HL-60/S4 treated with phorbol 12-myristate 13-acetate at 8.2 ng/mL for 4 days and 3 days (cell line): Measurements from ENCODE around the gene C1QTNF1.

Experiments used
- in situ Hi-C: fragments of 300-500 bp; cut with MboI; formaldehyde crosslinking; loops from 2 replicates; pipeline ENCODE4 v1.15.0; 2022; ENCODE audit warnings: low sequenced_read_pairs

Gene C1QTNF1

DNA sequence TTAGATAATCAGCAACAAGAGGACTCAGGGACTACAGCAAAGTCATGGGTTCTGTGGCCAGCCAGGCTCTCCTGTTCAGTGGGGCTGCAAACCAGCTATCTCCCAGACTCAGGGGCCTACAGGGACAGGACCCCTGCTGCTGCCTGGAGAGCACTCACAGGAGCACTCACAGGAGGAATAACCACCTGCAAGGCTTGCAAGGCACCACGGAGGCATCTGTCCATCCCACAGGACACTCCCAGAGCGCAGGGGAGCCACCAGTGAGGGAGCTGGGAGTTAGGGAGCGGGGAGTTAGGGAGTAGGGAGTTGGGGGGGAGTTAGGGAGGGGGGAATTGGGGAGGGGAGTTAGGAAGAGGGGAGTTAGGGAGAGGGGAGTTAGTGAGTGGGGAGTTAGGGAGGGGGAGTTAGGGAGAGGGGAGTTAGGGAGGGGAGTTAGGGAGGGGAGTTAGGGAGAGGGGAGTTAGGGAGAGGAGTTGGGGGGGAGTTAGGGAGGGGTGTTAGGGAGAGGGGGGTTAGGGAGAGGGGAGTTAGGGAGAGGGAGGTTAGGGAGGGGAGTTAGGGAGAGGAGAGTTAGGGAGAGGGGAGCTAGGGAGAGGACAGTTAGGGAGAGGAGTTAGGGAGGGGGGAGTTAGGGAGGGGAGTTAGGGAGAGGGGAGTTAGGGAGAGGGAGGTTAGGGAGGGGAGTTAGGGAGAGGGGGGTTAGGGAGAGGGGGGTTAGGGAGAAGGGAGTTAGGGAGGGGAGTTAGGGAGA lies 20.1 kb upstream of the C1QTNF1 start:
- in situ Hi-C loops = loop anchor here (25.0 kb wide), 1 partner anchor 517 kb away; no protein-coding TSS in a partner anchor

DNA sequence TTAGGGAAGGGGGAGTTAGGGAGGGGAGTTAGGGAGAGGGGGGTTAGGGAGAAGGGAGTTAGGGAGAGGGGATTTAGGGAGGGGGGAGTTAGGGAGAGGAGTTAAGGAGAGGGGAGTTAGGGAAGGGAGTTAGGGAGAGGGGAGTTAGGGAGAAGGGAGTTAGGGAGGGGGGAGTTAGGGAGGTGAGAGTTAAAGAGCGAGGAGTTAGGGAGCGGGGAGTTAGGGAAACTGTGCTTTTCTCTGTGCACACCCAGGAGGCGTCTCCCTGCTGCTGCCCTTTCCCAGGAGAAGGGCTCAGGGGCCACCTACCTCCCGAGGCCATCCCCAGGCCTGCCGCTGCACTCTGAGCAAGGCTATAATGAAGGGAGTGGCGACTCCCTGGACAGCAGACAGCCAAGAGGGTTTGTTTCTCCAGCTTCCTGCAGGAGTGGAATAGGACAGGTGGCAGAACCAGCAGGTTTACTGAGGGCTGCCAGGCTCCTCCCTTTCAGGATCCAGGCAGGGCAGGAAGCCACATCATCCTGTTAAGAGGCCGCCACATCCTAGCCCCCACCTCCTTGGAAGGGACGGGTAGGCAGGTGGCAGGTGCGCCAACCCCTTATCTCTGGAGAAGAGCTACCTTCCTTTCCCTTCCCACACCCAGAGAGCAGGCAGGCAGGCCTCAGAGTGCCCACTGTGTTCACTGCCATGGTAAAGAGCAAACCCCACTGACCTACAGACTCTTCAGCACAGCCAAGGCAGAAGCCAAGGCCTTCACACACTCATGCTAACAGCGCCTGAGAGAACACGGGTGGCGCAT lies 18.7 kb upstream of the C1QTNF1 start:
- in situ Hi-C loops = loop anchor here (25.0 kb wide), 1 partner anchor 518 kb away; no protein-coding TSS in a partner anchor

DNA sequence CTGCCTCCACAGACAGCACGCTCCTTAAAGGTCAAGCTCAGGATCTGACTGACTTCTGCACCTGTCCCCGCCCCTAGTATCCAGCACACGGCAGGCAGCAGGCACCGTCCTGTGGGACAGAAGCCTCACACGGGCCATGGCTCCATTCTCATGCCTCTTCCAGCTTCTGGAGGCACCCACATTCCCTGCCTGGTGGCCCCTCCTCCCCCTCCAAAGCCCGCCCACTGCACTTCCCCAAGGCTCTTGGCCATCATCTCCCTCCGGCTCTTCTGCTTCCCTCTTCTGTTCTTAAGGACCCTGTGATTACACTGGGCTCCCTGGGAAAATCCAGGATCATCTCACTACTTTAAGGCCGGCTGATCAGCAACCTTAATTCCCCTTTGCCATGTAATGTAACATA lies 17.9 kb upstream of the C1QTNF1 start:
- in situ Hi-C loops = loop anchor here (25.0 kb wide), 1 partner anchor 519 kb away; no protein-coding TSS in a partner anchor

DNA sequence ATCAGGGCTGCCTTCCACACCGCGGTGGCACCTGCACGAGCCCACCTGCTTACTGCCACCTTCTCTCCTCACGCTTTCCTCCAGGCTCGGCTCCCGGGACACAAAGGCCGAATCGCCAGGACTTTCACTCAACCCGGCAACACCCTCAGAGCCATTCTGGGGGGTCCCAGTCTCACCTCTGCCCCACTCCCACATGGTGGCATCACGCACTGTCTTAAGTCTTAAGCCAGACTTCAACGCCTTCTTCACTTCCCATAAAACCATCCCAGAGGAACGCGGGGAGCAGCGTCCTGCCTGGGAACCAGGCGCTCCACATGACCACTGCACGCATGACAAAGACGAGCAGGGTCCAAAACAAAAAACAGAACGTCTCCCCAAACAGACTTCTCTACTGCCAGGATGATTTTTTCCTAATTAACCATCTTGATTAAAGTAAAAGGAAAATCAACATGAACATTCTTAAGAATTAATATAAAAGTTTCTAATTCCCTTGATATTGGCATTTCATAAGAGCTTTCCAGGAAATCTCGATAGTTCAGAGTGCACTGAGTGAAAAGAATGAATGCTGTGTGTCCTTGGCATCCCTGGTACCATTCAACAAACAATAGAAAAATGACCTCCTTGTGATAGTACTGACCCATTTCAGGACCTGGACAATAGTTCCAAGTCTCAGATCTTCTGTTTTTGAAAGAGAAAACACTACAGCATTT lies 17.0 kb upstream of the C1QTNF1 start:
- in situ Hi-C loops = loop anchor here (25.0 kb wide), 1 partner anchor 520 kb away; no protein-coding TSS in a partner anchor

- in situ Hi-C loops = loop anchor here (25.0 kb wide), 1 partner anchor 520 kb away; no protein-coding TSS in a partner anchor
Observed at GRCh38 chr17:79007504-79008381, 16.2 kb upstream of the C1QTNF1 start.

DNA sequence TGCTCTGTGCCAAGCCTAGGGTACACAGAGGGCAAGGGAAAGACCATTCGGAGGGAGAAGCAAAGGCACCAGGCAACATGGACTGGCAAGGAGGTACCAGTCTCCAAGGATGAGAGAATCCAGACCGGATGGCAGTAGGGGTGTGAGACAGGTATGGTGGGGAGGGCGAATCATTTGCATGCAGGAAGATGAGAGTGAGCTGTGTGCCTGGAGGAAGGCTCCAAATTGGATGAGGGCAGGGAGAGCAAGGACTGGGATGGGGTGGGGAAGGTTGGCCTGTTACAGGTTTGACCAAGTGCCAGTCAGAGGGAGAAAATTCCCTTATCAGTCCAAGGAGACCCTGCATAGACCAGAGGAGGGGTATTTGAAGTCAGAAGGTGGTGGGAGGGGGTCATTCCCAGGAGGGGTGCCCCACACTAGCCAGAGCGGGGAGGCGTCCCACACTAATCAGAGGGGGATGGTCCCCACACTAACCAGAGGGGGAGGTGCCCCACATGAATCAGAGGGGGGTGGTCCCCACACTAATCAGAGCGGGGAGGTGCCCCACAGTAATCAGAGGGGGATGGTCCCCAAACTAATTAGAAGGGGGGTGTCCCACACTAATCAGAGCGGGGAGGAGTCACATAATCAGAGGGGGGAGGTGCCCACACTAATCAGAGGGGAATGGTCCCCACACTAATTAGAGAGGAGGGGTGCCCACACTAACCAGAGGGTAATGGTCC lies 15.1 kb upstream of the C1QTNF1 start:
- in situ Hi-C loops = loop anchor here (25.0 kb wide), 1 partner anchor 522 kb away; no protein-coding TSS in a partner anchor

- in situ Hi-C loops = loop anchor here (25.0 kb wide), 1 partner anchor 522 kb away; no protein-coding TSS in a partner anchor
Observed at GRCh38 chr17:79009397-79010303, 14.3 kb upstream of the C1QTNF1 start, which contains the start of gene CANT1. Gene CANT1, minus strand, starts transcription at chr17:79009764. Its CDS starts 12,142 bp downstream, at chr17:78997622.

GRCh38 chr17:79010304-79010646 lies 13.7 kb upstream of the C1QTNF1 start:
- in situ Hi-C loops = loop anchor here (25.0 kb wide), 1 partner anchor 523 kb away; no protein-coding TSS in a partner anchor

DNA sequence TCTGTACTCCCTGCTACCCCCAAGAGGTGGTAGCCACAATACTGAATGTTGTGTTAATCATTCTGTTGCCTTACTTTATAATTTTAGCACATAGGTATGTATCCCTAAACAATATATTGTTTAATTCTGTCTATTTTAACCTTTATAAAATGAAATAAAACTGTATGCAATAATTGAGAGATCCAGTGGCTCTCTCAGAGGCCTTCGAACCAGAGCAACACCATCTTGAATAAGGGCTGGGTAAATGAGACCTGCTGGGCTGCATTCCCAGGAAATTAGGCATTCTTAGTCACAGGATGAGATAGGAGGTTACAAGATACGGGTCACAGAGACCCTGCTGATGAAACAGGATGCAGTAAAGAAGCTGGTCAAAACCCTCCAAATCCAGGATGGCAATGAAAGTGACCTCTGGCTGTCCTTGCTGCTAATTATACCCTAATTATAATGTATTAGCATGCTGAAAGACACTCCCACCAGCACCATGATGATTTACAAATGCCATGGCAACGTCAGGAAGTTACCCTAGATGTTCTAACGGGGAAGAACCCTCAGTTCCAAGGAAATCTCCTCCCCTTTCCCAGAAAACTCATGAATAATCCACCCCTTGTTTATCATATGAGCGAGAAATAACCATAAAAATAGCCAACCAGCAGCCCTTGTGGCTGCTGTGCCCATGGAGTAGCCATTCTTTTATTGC lies 12.4 kb upstream of the C1QTNF1 start:
- in situ Hi-C loops = loop anchor here (25.0 kb wide), 1 partner anchor 524 kb away; no protein-coding TSS in a partner anchor

GRCh38 chr17:79012563-79013134 lies 11.3 kb upstream of the C1QTNF1 start:
- in situ Hi-C loops = loop anchor here (25.0 kb wide), 1 partner anchor 525 kb away; no protein-coding TSS in a partner anchor

- in situ Hi-C loops = loop anchor here (25.0 kb wide), 1 partner anchor 527 kb away; no protein-coding TSS in a partner anchor
Observed at GRCh38 chr17:79014158-79014758, 9.7 kb upstream of the C1QTNF1 start.

- in situ Hi-C loops = loop anchor here (25.0 kb wide), 1 partner anchor 530 kb away; no protein-coding TSS in a partner anchor
Observed at GRCh38 chr17:79017546-79018369, 6.2 kb upstream of the C1QTNF1 start.

DNA sequence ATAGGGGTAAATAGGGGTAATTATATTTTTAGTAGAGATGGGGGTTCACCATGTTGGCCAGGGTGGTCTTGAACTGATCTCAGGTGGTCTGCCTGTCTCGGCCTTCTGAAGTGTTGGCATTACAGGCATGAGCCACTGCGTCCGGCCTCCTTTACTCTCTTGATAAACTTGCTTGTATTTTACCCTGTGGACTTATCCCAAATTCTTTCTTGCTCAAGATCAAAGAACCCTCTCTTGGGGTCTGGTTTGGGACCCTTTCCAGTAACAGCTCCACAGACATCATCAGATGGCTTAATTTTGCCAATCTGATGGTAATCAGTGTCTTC lies 5.6 kb upstream of the C1QTNF1 start:
- in situ Hi-C loops = loop anchor here (25.0 kb wide), 1 partner anchor 531 kb away; no protein-coding TSS in a partner anchor

DNA sequence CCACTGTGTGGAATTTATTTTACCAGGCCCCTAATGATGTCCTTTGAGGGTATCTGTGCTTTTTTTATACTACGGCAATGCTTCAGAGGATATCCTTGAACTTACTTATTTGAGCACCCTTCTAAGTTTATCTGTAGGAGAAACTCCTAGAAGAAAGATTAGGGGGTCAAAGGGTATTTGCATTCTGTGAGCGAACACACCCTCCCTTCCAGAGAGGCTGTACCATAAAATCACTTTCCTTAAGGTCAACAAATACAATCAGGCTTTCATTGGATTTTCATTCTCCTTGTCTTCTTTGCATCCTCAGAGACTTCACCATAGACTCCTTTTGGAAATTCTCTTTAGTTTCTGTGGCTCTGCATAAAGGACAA lies 4.7 kb upstream of the C1QTNF1 start:
- in situ Hi-C loops = loop anchor here (25.0 kb wide), 1 partner anchor 532 kb away; no protein-coding TSS in a partner anchor
